Measurements from ENCODE around the gene RNF112. TPM values are rescaled to one million over a fixed set of nuclear protein-coding genes. Genes with fewer than 3 reads are reported as not detected.
A peak's percentile ranks its signal among the peaks of the same experiment; 100 is the strongest.

Gene RNF112
- total and polyA plus RNA-seq, 3 experiments from 2014 or later = 0.18 to 0.22 TPM; not detected in 1

- Mint-ChIP-seq H3K36me3 (peaks cover 0 to 3% (median 0%) of the 10 kb centered on the region in 3 donors), H3K9me3 (no peaks in the 10 kb centered on the region), H3K27me3 (peaks cover 0 to 4% of the 10 kb centered on the region in 2 donors), H3K4me3 (no peak overlapping the region), H3K27ac (no peak overlapping the region), H3K4me1 (no peaks in the 10 kb centered on the region)
- Histone ChIP-seq H3K4me3 (ENCODE audit: low read length) (no peak overlapping the region), H3K36me3 (ENCODE audit: insufficient read depth, low read length) (no peaks in the 10 kb centered on the region), H3K4me1 (ENCODE audit: insufficient read depth, low read length) (no peaks in the 10 kb centered on the region), H3K27me3 (ENCODE audit: insufficient read depth, low read length, poor library complexity, severe bottlenecking) (no peaks in the 10 kb centered on the region), H3K27ac (ENCODE audit: low read depth, low read length) (no peak overlapping the region), H3K9me3 (ENCODE audit: low read length) (no peaks in the 10 kb centered on the region)
- ChIA-PET POLR2A (no interaction called here), CTCF (interaction anchor here (1.1 kb wide), 1 partner anchor 36 kb away, joined by 3 read pairs; the partner anchor contains the start of gene B9D1)
- no peak for DNase-seq
Measured at GRCh38 chr17:19398301-19399181, 12.5 kb upstream of the RNF112 start.

DNA sequence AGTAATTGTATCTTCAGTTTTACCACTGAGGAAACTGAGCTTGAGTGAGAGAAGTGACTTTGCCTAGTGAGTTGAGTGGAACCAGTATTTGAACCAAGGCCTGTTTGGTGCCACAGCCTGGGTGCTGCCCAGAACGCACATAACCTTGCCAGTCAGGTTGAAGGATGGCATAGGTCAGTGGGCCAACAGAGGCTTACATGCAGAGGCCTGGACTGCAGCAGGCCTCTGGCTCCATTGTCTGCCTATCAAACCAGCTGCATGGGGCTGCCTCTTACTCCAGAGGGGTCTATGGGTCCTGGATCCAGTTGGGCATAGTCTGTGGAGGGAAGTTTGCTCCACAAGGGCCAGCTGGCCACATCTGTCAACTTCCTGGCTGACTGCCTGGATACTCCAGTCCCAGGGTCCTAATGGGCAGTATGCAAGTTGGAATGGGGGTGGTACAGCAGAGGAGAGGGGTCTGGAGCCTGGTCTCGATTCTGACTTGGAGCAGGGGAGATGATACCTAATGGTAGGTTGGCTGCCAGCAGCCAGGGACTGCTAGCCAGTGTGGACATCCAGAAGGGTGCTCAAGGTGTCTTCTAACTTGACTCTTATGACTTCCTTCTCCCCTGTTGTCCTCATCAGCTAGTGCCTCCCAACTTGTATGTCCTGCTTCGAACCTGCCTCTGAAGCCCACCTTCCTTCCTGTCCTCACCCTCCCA is 11.1 kb upstream of the RNF112 start:
- Mint-ChIP-seq H3K9me3 (no peaks in the 10 kb centered on the region), H3K4me1 (no peaks in the 10 kb centered on the region), H3K36me3 (peaks cover 0 to 4% (median 0%) of the 10 kb centered on the region in 3 donors), H3K4me3 (no peak overlapping the region), H3K27me3 (peaks cover 0 to 4% of the 10 kb centered on the region in 2 donors), H3K27ac (no peak overlapping the region)
- Histone ChIP-seq H3K4me1 (ENCODE audit: insufficient read depth, low read length) (no peaks in the 10 kb centered on the region), H3K27me3 (ENCODE audit: insufficient read depth, low read length, poor library complexity, severe bottlenecking) (no peaks in the 10 kb centered on the region), H3K9me3 (ENCODE audit: low read length) (no peaks in the 10 kb centered on the region), H3K36me3 (ENCODE audit: insufficient read depth, low read length) (no peaks in the 10 kb centered on the region), H3K4me3 (ENCODE audit: low read length) (no peak overlapping the region), H3K27ac (ENCODE audit: low read depth, low read length) (no peak overlapping the region)
- POLR2A ChIA-PET = no interaction called here
- DNase-seq = no peak
- CTCF ChIA-PET = interaction anchor here (1.2 kb wide), 1 partner anchor 37 kb away, joined by 3 read pairs; no protein-coding TSS in a partner anchor

DNA sequence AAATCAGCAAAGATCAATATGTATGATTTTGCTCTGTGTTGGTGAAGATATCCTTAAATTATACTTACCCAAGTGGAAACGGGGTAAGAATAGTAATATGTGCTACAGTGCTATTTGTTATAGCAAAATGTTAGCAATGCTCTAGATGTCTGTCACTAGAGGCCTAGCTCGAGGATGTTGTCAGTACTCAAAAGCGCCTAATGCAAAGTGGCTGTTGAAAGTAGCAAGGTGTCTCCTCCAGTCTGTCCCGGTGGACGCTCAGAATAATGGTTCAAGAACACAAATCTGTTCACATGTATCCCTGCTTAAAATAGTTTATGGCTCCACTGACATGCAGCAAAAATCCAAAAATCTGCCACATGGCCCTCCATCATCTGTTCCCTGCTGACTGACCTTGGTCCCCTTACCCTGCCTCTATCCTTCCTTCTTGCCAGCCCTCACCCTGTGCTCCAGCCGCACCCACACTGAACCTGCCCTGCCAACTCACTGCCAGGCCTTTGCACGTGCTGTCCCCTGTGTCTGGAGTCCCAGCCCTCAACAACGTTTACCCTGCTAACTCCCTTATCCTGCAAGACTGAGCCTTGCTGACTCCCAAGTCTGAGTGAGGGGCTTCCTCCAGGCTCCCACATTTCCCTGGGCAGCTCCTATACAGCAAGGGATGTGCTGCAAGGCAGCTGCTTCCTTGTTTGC is 9.6 kb upstream of the RNF112 start:
- Mint-ChIP-seq H3K4me3 (no peak overlapping the region), H3K4me1 (no peaks in the 10 kb centered on the region), H3K27ac (no peak overlapping the region), H3K27me3 (peaks cover 0 to 3% of the 10 kb centered on the region in 2 donors), H3K9me3 (no peaks in the 10 kb centered on the region), H3K36me3 (peaks cover 0 to 3% (median 0%) of the 10 kb centered on the region in 3 donors)
- Histone ChIP-seq H3K36me3 (ENCODE audit: insufficient read depth, low read length) (no peaks in the 10 kb centered on the region), H3K9me3 (ENCODE audit: low read length) (no peaks in the 10 kb centered on the region), H3K4me3 (ENCODE audit: low read length) (no peak overlapping the region), H3K27me3 (ENCODE audit: insufficient read depth, low read length, poor library complexity, severe bottlenecking) (no peaks in the 10 kb centered on the region), H3K27ac (ENCODE audit: low read depth, low read length) (no peak overlapping the region), H3K4me1 (ENCODE audit: insufficient read depth, low read length) (no peaks in the 10 kb centered on the region)
- ChIA-PET POLR2A (no interaction called here), CTCF (interaction anchor here (1.2 to 1.6 kb wide), 2 partner anchors 24 to 38 kb away, joined by 3 read pairs; no protein-coding TSS in a partner anchor)
- no peak for DNase-seq

DNA sequence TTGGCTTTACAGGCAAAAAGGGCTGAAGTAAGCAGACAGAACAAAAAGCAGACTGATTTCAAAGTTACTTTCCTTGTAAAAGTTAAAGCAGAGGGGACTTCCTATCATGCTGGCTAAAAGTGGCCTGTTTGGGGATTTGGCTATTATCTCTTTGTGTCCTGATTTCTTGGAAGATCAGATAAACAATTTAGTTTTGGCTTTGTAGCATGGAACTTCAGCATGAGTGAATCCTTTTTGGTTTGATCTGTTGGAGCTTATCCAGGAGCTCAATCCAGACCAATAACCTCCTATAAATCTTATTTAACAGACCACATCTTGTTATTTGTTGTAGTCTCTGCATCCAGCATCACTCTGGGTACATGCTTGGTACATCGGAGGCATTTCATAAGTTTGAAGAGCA is 8.9 kb upstream of the RNF112 start:
- no peaks in the 10 kb centered on the region for H3K27me3 ChIP-seq (ENCODE audit: insufficient read depth, low read length, poor library complexity, severe bottlenecking)
- no peaks in the 10 kb centered on the region for H3K9me3 ChIP-seq (ENCODE audit: low read length)
- DNase-seq = no peak
- H3K4me1 ChIP-seq (ENCODE audit: insufficient read depth, low read length) = no peaks in the 10 kb centered on the region
- H3K36me3 ChIP-seq (ENCODE audit: insufficient read depth, low read length) = no peaks in the 10 kb centered on the region
- H3K27ac ChIP-seq (ENCODE audit: low read depth, low read length) = no peak overlapping the region
- H3K36me3 Mint-ChIP-seq = peaks cover 0 to 1% (median 0%) of the 10 kb centered on the region in 3 donors
- H3K9me3 Mint-ChIP-seq = no peaks in the 10 kb centered on the region
- H3K27me3 Mint-ChIP-seq = peaks cover 0 to 2% of the 10 kb centered on the region in 2 donors
- H3K4me3 Mint-ChIP-seq = no peak overlapping the region
- ChIA-PET CTCF (interaction anchor here (1.6 kb wide), 1 partner anchor 24 kb away, joined by 3 read pairs; no protein-coding TSS in a partner anchor), POLR2A (no interaction called here)
- no peak overlapping the region for H3K27ac Mint-ChIP-seq
- H3K4me1 Mint-ChIP-seq = no peaks in the 10 kb centered on the region
- no peak overlapping the region for H3K4me3 ChIP-seq (ENCODE audit: low read length)

GRCh38 chr17:19403021-19403420 is 8.0 kb upstream of the RNF112 start:
- ChIA-PET CTCF (interaction anchor here (1.0 to 1.6 kb wide), 2 partner anchors 25 to 30 kb away, joined by 3 read pairs; no protein-coding TSS in a partner anchor), POLR2A (no interaction called here)
- peaks cover 0 to 1% (median 0%) of the 10 kb centered on the region in 3 donors for H3K36me3 Mint-ChIP-seq

DNA sequence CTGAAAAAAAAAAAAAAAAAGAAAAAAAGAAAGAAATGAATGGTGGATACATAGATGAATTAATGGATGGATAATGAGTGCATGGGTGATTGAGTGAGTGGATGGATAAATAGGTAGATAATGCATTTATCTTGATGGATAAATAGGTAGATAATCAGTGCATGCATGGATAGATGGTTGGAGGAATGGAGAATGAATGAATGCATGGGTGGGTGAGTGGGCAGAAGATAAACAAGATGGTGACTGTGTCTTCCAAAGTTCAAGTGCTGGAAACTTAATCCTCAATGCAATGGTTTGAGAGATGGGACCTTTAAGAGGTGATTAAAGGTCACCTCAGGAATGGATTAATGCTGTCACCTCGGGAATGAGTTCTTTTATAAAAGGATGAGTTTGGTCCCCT is 6.8 kb upstream of the RNF112 start:
- Mint-ChIP-seq H3K9me3 (no peaks in the 10 kb centered on the region), H3K27ac (no peak overlapping the region), H3K4me3 (no peak overlapping the region), H3K36me3 (peaks cover 0 to 1% (median 0%) of the 10 kb centered on the region in 3 donors), H3K27me3 (peaks cover 0 to 2% of the 10 kb centered on the region in 2 donors), H3K4me1 (no peaks in the 10 kb centered on the region)
- Histone ChIP-seq H3K27me3 (ENCODE audit: insufficient read depth, low read length, poor library complexity, severe bottlenecking) (no peaks in the 10 kb centered on the region), H3K27ac (ENCODE audit: low read depth, low read length) (no peak overlapping the region), H3K4me1 (ENCODE audit: insufficient read depth, low read length) (no peaks in the 10 kb centered on the region), H3K36me3 (ENCODE audit: insufficient read depth, low read length) (no peaks in the 10 kb centered on the region), H3K9me3 (ENCODE audit: low read length) (no peaks in the 10 kb centered on the region), H3K4me3 (ENCODE audit: low read length) (no peak overlapping the region)
- CTCF ChIA-PET = no interaction called here
- DNase-seq = no peak
- POLR2A ChIA-PET = no interaction called here

More at GRCh38 chr17:19403021-19403420, 8.0 kb upstream of the RNF112 start:
- Histone ChIP-seq H3K36me3 (ENCODE audit: insufficient read depth, low read length) (no peaks in the 10 kb centered on the region), H3K27ac (ENCODE audit: low read depth, low read length) (no peak overlapping the region), H3K9me3 (ENCODE audit: low read length) (no peaks in the 10 kb centered on the region), H3K4me1 (ENCODE audit: insufficient read depth, low read length) (no peaks in the 10 kb centered on the region), H3K4me3 (ENCODE audit: low read length) (no peak overlapping the region), H3K27me3 (ENCODE audit: insufficient read depth, low read length, poor library complexity, severe bottlenecking) (no peaks in the 10 kb centered on the region)
- Mint-ChIP-seq H3K4me1 (no peaks in the 10 kb centered on the region), H3K27me3 (peaks cover 0 to 2% of the 10 kb centered on the region in 2 donors), H3K27ac (peak overlapping the region in 1 of 8 donors; percentile 69), H3K9me3 (no peaks in the 10 kb centered on the region), H3K4me3 (no peak overlapping the region)
- no peak for DNase-seq

- H3K27ac Mint-ChIP-seq = peak overlapping the region in 1 of 8 donors; percentile 77
- Histone ChIP-seq H3K27ac (ENCODE audit: low read depth, low read length) (no peak overlapping the region), H3K27me3 (ENCODE audit: insufficient read depth, low read length, poor library complexity, severe bottlenecking) (no peaks in the 10 kb centered on the region), H3K4me1 (ENCODE audit: insufficient read depth, low read length) (no peaks in the 10 kb centered on the region), H3K4me3 (ENCODE audit: low read length) (no peak overlapping the region), H3K36me3 (ENCODE audit: insufficient read depth, low read length) (no peaks in the 10 kb centered on the region), H3K9me3 (ENCODE audit: low read length) (no peaks in the 10 kb centered on the region)
- H3K4me1 Mint-ChIP-seq = no peaks in the 10 kb centered on the region
- CTCF ChIA-PET = interaction anchor here (1.0 kb wide), 1 partner anchor 42 kb away, joined by 3 read pairs; no protein-coding TSS in a partner anchor
- peaks cover 0 to 2% of the 10 kb centered on the region in 2 donors for H3K27me3 Mint-ChIP-seq
- DNase-seq = no peak
- no peaks in the 10 kb centered on the region for H3K9me3 Mint-ChIP-seq
- POLR2A ChIA-PET = no interaction called here
- peaks cover 0 to 1% (median 0%) of the 10 kb centered on the region in 3 donors for H3K36me3 Mint-ChIP-seq
- no peak overlapping the region for H3K4me3 Mint-ChIP-seq
Measured at GRCh38 chr17:19405114-19405513, 5.9 kb upstream of the RNF112 start.
